ENCODE measurements around the gene MATN1. TPM values are rescaled to one million over a fixed set of nuclear protein-coding genes. Genes with fewer than 3 reads are reported as not detected.
A peak's percentile ranks its signal among the peaks of the same experiment; 100 is the strongest.
"Not testable (repeated sequence)": the region's sequence is repeated elsewhere in the genome, so short reads cannot be mapped to it uniquely, and the experiment has no call there.

Gene MATN1, protein sequence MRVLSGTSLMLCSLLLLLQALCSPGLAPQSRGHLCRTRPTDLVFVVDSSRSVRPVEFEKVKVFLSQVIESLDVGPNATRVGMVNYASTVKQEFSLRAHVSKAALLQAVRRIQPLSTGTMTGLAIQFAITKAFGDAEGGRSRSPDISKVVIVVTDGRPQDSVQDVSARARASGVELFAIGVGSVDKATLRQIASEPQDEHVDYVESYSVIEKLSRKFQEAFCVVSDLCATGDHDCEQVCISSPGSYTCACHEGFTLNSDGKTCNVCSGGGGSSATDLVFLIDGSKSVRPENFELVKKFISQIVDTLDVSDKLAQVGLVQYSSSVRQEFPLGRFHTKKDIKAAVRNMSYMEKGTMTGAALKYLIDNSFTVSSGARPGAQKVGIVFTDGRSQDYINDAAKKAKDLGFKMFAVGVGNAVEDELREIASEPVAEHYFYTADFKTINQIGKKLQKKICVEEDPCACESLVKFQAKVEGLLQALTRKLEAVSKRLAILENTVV
- not detected in 2 replicates for polyA plus RNA-seq (2014; cell fraction: cytosol; rRNA removed)
- 1.6 TPM in 1 of 2 replicates, not detected in the other for polyA plus RNA-seq (2014; cell fraction: nucleus; rRNA removed)

DNA sequence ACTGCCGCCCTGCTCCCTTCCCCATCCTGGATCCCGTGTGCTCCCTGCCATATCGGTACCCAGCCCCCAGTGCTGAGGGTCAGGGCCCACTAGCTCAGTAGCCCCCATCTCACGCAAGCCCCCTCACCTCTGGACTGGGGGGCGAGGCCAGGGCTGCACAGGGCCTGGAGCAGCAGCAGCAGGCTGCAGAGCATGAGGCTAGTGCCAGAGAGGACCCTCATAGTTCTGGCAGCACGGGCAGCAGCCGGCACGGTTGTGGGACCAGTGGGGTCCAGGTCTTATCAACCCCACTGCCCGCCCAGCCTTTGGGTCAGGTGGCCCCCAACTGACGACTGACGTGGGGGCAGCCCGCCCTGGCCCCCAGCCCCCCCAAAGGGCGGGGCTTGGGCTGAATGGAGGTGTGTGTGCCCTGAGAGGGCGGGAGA lies at the start of gene MATN1:
Gene MATN1 (minus strand): TSS at position 255 of the 425 bp plus-strand sequence. CDS start 34 bp downstream, at position 221.
- no peak for DNase-seq (ENCODE audit: low spot score)

DNA sequence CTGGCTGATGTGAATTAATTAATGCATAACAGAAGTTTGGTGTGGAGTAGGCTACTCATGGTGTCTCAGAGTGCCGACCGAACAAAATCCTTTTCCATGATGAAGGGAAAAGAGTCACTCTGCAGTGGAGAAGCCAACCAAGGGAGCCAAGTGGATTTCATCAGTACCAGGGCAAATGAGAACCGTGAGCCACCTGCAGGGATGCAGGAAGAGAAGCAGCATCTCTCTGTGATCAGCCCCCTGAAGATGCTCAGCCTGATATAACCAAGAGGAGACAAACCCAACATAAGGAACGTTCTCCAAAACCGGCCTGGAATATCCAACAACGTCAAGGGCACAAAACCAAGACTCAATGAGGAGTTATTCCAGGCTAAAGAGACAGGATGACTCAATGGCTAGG lies 47.6 kb upstream of the MATN1 start:
- DNase-seq (ENCODE audit: low spot score), result no peak

DNA sequence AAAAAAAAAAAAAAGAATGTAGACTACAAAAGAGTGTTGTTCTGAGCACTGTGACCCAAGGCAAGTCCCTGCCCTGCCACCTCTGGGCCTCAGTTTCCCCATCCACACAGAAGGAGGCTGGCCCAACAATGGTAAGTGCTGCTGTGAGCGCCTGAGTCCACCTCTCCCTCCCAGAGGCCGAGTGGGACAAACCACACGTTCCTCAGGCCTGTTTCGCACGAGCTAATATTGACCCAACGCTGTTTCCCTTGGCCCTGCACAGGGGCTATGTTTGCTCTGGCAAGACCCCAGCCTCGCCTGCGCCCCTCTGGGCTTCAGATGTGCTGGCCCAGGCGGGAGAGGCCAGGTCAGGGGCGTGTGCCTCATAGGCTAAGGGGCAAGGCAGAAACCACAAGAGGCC lies 46.8 kb upstream of the MATN1 start:
- no peak for DNase-seq (ENCODE audit: low spot score)

DNA sequence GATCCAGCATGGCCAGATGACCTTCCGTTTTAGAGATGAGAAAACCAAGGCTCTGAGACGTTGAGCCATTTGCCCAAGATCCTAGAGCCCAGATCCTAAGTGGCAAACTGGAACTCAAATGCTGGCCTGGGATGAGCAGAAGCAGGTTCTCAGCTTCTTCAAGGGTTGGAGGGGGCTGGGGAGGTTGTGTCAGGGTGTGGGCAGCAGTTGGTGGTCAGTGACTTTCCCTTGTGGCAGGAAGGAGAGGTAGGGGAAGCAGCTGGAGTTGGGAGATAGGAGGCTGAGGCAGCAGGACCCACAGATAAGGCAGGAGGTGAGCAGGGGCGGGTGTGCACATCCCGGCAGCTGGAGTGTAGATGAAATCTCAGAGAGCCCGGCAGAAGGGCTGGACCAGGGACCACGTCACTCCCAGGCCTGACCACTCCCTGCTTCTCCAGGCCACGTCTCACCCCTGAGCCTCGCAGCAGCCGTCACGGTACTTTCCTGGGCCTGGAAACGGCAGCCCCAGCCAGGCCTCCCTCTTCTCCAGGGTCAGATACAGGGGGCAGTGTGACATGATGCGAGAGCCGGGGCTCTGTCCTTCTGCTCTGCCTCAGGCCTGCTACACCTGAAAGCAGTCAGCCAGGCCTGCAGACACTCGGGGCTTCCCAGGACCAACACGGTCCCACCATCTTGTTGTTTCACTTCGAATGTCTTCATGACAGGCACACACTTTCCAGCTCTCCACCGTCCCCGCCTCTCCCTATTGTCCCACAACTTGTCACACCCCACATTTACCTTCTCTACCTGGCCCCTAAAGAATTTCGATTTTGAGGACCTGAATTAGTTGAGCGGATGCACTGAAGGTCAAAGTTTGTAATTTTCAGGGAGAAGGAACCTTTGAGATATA lies 45.7 kb upstream of the MATN1 start:
- DNase-seq (ENCODE audit: low spot score), result peak; percentile 44

DNA sequence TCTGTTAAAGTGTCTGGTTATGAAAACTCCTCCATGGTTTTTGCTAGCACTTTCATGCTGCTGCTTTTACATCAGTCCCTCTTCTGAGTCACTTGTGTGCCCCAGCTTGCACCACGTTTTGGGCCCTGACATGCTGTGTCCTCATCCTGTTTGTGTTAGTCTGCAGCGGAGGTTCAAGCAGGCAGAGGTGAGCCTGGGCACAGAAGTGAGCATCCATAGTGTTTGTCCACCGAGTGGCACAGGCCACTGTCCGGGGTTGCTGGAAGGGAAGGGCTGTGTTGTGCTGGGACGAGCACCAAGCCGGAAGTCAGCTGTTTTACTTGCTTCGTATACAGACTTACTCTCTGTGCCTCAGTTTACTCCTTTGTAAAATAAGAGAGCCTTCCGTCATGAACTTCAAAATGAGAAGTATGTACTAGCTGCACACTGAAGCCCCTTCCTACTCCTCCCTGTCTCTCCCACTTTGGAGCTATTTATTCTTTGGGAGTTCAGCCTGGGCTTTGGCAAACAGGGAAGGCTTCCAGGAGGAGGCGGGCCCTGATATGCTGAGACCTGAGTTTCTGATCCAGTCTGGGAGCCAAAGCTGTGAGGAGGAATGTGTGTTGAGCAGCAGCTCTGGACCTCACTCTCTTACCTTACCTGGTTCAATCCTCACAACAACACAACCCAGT lies 44.9 kb upstream of the MATN1 start:
- DNase-seq (ENCODE audit: low spot score), result no peak

DNA sequence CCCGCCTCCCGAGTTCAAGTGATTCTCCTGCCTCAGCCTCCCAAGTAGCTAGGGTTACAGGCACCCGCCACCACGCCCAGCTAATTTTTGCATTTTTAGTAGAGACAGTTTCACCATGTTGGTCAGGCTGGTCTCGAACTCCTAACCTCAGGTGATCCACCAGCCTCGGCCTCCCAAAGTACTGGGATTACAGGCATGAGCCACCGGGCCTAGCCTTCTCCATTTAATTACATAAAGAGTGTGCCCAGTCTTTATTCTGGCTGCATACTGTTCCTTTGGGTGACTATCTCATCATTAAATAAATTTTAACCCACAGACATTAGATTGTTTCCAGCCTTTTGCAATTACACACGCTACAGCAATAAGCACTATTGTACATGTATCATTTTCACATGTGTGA lies 43.6 kb upstream of the MATN1 start:
- not testable (repeated sequence) for DNase-seq (ENCODE audit: low spot score)

DNA sequence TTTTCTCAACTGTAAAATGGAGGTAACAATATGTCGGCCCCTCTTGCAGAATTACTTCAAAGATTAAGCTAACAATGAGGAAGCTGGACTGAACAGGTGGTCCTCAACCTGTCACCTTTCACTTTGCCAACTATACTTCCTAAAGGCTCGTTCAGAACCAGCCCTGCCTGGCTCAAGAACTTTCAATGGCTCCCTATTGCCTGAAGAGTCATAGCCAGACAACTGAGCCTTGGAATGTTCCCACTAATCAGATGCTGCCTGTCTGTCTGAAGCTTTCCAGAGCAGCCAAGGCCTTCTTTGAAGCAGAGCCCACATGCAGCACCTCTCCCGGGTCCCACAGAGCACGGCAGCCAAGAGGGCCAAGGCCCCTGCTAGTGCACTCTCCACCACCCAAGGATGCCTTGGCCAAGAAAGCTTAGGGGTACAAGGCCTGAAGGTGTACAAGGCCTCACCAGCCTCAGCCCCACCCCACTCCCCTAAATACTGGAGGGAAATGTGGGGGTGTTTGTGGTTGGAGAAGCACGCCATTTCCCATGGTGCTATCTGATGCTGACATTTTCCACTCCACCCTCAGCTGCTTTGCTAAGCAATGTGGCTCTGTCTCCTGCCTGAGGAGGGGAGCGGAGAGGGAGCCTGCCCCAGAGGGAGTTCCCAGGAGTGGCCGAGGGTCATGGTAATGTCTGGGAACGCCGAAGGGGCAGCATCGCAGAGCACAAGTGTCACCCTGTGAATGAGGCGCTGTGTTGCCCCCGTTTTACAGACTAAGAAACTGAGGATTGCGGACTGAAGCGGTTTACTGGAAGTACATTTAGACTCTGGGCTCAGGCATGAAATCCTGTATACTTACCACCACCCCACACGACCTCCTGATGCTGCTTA lies 42.4 kb upstream of the MATN1 start:
- no peak for DNase-seq (ENCODE audit: low spot score)

DNA sequence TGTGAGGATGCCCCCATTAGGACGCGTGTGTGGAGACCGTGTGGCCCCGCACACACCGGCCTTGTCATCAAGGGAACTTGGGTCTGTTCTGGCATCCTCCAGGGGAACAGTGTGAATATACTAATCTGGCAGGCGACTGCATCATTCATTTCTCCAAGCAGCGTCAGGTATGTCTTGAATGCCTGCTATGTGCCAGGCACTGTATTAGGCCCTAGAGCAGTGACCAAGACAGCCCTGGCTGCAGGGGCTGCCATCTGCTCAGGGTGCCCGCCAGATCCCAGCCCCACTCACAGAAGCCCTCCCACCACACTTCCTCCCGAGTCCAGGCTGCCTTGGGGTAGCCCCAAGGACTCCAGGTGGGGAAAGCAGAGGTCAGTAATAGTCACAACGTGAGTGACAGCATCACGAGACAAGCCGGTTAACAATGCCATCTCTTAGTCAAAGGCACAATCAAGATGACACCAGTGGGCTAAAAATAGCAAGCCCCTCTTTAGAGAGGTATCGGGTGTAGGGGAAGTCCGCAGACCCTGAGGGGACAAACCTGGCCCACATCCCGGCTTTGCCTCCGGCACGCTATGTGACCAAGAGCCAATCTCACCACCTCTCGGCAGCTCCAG lies 41.7 kb upstream of the MATN1 start:
- no peak for DNase-seq (ENCODE audit: low spot score)

DNA sequence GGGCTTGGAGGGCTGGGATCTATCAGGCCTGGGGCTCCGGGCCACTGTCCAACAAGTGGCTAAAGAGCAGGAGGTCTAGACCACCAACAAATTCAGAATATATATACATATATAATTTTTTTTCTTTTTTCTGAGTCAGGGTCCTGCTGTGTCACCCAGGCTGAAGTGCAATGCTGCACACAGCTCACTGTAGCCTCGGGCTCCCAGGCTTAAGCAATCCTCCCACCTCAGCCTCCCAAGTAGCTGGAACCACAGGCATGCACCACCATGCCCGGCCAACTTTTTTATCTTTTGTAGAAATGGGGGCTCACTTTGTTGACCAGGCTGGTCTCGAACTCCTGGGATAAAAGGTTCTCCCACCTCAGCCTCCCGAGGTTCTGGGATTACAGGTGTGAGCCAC lies 41.0 kb upstream of the MATN1 start:
- no peak for DNase-seq (ENCODE audit: low spot score)

DNA sequence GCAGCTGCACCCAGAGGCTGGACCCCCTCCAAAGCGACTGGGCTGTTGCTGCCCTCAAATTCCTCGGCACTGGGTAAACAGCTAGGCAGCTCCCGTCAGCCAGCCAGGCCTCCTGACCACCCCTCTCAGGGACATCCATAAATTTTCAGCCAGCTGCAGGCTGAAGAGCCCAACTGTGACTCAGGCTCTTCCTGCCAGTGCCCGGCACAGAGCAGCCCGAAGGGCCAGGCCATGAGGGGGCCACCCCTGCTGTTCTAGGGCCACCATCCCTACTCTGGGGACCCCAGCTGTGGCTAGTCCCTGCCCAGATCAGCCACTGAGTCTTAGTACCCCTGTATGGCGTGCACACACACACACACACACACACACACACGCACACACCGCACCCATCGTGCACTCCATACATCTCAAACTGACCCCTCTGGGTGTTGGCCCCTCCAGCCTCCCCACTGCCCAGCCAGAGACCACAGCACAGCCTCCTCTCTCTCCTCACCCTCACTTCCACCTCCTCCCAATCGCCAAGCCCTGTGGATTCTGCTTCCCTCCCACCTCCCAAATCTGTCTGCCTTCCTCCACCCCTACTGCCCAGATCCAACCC lies 40.4 kb upstream of the MATN1 start:
- DNase-seq (ENCODE audit: low spot score), result no peak

DNA sequence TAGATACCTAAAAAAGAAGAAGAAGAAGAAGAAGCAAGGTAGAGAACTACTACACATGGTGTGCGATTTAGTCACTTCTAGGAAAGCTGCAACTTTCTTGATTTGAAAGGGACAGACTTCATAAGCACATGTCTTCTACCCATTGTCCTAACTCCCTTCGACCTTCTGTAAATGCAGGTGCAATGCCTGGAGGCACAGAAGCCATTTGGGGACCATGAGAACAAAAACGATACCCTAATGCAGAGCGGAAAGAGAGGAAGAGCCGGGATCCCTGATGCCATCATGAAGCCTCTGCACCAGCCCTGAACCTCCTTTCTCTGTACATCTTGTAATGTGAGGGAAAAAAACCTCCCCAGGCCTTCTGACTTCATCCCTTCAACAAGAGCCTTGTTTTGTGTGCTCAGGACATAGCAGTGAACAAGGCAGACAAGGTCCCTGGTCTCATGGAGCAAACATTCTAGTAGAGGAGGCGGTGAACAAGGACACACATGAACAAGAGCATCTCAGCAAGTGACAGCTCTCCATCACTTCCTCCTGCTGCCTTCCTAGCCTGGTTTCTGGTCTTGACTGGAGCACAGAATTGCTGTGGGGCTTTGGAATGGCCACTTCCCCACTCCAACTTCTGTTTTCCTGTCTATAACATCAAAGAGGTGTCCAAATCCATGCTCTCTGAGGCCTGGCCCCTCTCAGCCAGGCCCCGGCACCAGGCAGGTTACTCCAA lies 39.7 kb upstream of the MATN1 start:
- no peak for DNase-seq (ENCODE audit: low spot score)

DNA sequence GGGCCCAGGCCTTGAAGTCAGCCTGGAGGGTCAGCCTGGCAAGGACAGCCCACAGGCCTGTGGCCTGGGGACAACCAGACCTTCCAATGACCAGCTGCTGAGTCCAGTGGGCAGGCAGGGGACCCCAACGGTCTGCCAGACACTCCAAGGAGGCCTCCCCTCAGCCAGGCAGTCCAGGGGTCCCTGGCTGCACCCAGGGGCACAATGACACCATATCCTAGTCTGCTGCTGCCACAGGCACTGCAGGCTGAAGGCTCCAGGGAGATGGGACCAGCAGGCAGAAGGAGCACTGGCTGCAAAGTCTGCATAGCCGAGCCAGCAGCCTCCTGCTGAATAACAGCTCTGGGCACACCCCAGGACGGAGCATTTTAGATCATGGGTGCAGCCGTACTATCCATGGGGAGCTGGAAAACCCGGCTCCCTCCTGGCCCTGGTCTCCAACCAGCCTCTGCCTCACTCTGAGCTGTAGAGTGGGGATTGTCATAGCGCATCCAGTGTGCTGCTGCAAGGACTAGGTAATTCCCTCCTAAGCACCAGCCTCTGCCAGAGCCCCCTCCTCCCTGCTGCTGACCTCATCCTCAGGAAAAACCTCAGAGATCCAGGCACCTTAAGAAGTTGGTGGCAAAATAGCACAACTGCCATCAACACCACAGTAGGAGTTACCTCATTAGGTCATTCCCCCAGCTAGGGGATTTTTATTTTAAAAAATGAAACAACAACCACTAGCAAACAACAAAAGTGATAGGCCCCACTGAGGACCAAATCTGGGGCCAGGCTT lies 39.0 kb upstream of the MATN1 start:
- no peak for DNase-seq (ENCODE audit: low spot score)

DNA sequence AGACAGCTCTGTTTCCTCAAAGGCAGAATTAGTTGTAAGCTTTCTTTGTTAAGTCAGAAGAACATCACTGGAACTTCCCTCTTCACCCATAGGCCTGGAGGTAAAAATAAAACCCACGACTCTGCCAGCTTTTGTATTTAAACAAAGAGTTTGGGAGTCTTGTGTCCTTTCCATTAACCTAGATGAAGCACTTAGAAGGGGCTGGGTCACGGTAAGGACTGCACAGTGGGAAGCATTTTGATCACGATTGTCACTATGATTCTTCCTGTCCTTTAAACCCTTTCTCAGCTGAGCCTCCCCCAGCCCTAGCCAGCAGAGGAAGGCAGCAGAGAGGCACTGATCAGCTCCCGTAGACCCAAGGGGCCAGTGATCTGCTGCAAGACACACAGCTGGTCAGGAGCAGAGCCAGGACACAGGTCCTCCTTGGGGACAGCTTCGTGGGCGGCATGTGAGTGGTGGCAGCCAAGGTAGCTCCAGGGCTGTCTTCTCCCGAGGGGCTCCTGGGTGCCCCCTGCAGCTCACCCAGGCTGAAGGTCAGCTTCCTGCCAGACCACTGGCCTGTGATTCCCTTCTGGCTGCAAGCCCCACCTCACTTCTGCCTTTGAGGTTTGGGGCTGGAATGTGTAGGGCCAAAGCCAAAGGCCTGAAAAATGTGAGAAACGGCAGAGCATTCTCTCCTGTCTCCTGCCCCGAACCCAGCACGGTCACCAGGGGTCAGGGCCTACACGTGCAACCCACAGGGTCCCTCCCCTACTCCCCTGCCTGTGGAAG lies 38.2 kb upstream of the MATN1 start:
- no peak for DNase-seq (ENCODE audit: low spot score)

DNA sequence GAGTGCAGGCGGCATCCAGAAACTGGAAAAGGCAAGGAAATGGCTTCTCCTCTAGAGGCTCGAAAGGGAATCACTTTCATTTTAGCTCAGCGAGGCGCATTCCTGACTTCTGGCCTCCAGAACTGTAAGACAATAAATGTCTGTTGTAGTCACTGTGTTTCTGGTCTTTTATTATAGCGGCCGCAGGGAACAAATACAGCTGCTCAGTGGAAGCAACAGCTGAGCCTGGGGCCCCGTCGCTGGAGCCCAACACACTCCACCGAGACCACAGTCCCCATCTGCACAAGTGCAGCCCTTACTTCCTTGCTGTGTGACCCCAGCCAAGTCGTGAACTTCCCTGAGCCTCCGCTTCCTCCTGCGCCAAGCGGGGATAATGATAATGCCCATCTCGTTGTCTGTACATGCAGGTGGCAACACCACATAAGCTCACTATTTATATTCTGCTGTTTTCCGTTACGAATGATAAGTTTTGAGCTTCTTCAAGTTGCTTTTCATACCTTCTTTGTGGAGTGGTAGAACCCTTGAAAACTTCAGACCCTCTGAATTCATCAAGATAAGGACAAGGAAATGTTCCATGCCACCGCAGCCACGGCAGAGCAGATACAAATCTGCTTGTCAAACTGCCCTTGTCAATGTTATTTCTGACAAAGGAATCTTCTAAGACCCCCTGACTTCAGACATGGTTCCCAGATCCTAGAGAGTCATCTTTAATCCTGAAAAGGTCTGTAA lies 37.4 kb upstream of the MATN1 start:
- DNase-seq (ENCODE audit: low spot score), result no peak

DNA sequence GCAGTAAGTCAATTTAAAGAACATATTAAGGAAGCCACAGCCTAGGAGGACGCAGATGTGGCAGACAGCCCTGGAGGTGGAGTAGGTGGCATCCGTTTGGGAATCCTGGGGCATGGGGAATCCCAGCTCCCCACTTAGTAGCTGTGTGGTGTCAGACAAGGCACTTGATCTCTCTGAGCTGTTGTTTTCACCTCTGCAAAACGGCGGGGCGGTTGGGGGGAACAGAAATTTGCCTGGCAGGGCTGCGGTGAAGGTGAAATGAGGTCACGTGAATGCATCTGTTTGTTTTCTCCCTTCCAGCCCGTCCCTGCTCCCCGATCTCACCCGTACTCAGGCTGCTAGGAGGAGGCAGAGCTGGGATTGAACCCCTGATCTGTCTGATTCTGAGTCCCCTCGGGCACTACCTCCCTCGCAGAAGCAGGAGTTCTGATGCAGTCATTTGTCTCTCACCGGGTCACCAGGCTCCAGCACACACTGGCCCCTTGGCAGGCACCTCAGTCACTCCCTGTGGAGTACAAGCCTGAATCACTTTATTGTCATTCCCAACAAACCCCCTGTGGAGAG lies 36.4 kb upstream of the MATN1 start:
- no peak for DNase-seq (ENCODE audit: low spot score)

DNA sequence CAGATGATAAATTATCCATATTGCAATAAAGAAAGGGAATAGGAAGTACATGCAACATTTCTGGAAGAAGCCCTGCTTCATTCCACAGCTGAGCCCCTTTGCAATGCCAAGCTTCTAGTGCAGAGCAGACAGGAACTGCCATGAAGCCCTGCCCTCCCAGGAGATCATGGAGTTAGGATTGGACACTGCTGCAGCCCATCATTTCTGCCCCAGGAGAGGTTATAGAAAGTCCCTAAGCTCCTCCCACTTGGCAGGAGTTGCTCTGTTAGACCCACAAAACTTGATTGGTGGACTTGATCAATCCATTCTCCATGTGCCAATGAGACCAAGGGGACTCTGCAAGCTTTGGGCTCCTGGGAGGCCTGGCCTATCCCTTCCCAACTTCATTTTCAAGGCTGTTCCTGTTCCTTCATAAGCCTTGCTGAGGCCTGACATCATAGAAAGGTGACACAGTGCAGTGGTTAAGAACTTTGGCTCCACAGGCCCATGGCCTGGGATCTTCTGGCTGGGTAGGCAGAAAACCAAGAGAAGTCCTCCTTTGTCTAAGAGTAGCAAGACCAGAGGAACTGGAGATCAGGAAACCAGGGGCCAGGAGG lies 35.5 kb upstream of the MATN1 start:
- DNase-seq (ENCODE audit: low spot score), result no peak

Data from SK-N-DZ (cell line).